GM18867 (cell line): ENCODE data around the gene COX4I1.

Experiments
- ATAC-seq: cut with Tn5 transposase; IDR thresholded peaks from one replicate; pipeline ENCODE4 v1.9.1; 2021; ENCODE audit warnings: mild to moderate bottlenecking, moderate library complexity; ENCODE audit not compliant: unreplicated experiment

COX4I1 gene

GRCh38 chr16:85854935-85855334 is 55.4 kb downstream of the COX4I1 start:
- no peak for ATAC-seq

- no peak for ATAC-seq
Measured at GRCh38 chr16:85856079-85856478, 56.6 kb downstream of the COX4I1 start.

- ATAC-seq: no peak
Measured at GRCh38 chr16:85856585-85856984, 57.1 kb downstream of the COX4I1 start.
